ENCODE data around the gene PGAP3. TPM values are rescaled to one million over a fixed set of nuclear protein-coding genes. Genes with fewer than 3 reads are reported as not detected.

The PGAP3 gene
- total RNA-seq, 1 experiment from 2014 or later, result 29.0 TPM

DNA sequence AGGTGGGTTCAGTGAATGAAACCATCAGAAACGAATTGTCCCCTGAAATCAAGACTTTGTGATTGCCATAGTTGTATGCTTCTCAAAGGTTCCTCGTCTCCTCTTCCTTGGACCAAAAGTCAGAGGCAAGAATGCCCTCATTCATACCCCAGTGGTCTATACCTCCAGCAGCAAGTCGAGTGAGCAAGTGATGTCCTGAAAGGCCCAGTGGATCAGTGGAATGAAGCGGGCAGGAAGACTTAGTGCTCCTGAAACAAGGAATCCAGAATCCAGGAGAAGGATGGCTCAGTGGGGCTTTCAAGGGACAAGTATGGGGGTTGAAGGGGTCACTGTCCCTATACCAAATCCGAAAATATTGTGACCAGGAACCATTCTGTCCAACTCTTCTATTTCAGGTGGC is 6.7 kb upstream of the PGAP3 start:
- Histone ChIP-seq H2BK5ac (ENCODE audit: insufficient read length, low read length) (no peak overlapping the region), H3K14ac (ENCODE audit: insufficient read depth, low read length) (no peak overlapping the region), H3K4me1 (ENCODE audit: insufficient read depth, low read length) (peaks cover 23% of the 10 kb centered on the region; the same call in 1 of the 2 replicates), H3K27me3 (ENCODE audit: insufficient read depth, low read length) (no peaks in the 10 kb centered on the region), H3T11ph (ENCODE audit: low read length) (no peak overlapping the region), H2AFZ (ENCODE audit: low read length) (no peak overlapping the region), H2BK12ac (ENCODE audit: insufficient read length, low read depth, low read length) (no peak overlapping the region), H2BK15ac (ENCODE audit: low read depth, low read length) (no peak overlapping the region), H4K91ac (ENCODE audit: insufficient read length, low read depth, low read length) (no peak overlapping the region), H3K4me2 (ENCODE audit: insufficient read depth, insufficient read length, low read length) (no peak overlapping the region), H3K79me2 (ENCODE audit: insufficient read depth, low read length) (no peaks in the 10 kb centered on the region; the same call in 1 of the 2 replicates), H3K18ac (ENCODE audit: insufficient read length, low read depth, low read length) (no peak overlapping the region), H2AK5ac (ENCODE audit: insufficient read length, low read length) (no peak overlapping the region), H2BK20ac (ENCODE audit: low read depth, low read length, poor library complexity, severe bottlenecking) (no peak overlapping the region), H3K9me3 (ENCODE audit: control insufficient read depth, low read depth, low read length) (no peaks in the 10 kb centered on the region), H3K27ac (ENCODE audit: insufficient read length, low read depth, low read length) (no peak overlapping the region), H2BK120ac (ENCODE audit: low read depth, low read length, poor library complexity, severe bottlenecking) (no peak overlapping the region), H4K8ac (replicated peaks; ENCODE audit: insufficient read length, low read depth, low read length) (no peak overlapping the region), H3K56ac (ENCODE audit: insufficient read length, low read depth, low read length) (no peak overlapping the region), H3K23ac (ENCODE audit: insufficient read length, low read depth, low read length) (no peak overlapping the region), H4K20me1 (ENCODE audit: control insufficient read depth, insufficient read depth, insufficient read length) (no peaks in the 10 kb centered on the region), H3K23me2 (ENCODE audit: insufficient read length, low read depth, low read length, poor library complexity, severe bottlenecking) (no peaks in the 10 kb centered on the region), H3K4ac (ENCODE audit: low read depth, low read length) (no peak overlapping the region), H3K9ac (ENCODE audit: extremely low read depth, insufficient read length, low read length) (no peak overlapping the region), H4K5ac (ENCODE audit: insufficient read length, low read depth, low read length) (no peak overlapping the region), H3K79me1 (ENCODE audit: insufficient read depth, low read depth, low read length, poor library complexity, severe bottlenecking) (no peaks in the 10 kb centered on the region)
- Mint-ChIP-seq H3K4me1 (peaks cover 50 to 54% of the 10 kb centered on the region in 2 experiments), H3K27me3 (ENCODE audit: low read depth) (no peaks in the 10 kb centered on the region; the same call in 1 of the 2 replicates), H3K4me3 (no peak overlapping the region; a peak in 1 of 5 replicates), H3K27ac (peak overlapping the region in 2 of 3 experiments; percentile 50 to 96; a peak in 4 of 7 replicates), H3K9me3 (no peaks in the 10 kb centered on the region), H3K36me3 (ENCODE audit: insufficient read depth in 1 of 3, low read depth in 3 of 3) (peaks cover 0 to 4% (median under 1%) of the 10 kb centered on the region in 3 experiments; a peak in 2 of 7 replicates)
- no peak for DNase-seq
- WGBS (ENCODE audit: extremely low coverage, insufficient read length, low lambda C conversion rate), result no CpG with 5 or more reads among the region's 5 CpGs
- TF ChIP-seq, protein P1, sequence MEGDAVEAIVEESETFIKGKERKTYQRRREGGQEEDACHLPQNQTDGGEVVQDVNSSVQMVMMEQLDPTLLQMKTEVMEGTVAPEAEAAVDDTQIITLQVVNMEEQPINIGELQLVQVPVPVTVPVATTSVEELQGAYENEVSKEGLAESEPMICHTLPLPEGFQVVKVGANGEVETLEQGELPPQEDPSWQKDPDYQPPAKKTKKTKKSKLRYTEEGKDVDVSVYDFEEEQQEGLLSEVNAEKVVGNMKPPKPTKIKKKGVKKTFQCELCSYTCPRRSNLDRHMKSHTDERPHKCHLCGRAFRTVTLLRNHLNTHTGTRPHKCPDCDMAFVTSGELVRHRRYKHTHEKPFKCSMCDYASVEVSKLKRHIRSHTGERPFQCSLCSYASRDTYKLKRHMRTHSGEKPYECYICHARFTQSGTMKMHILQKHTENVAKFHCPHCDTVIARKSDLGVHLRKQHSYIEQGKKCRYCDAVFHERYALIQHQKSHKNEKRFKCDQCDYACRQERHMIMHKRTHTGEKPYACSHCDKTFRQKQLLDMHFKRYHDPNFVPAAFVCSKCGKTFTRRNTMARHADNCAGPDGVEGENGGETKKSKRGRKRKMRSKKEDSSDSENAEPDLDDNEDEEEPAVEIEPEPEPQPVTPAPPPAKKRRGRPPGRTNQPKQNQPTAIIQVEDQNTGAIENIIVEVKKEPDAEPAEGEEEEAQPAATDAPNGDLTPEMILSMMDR (conservative IDR thresholded peaks at IDR 0.05), result no peak
